WTC11 (cell line): ENCODE data around the gene ARHGEF17. TPM values are rescaled to one million over a fixed set of nuclear protein-coding genes. Genes with fewer than 3 reads are reported as not detected.
A peak's percentile ranks its signal among the peaks of the same experiment; 100 is the strongest.

Source experiments
- ATAC-seq: fragments of 200-7000 bp; cut with Tn5 transposase; 2 replicates; pipeline ENCODE4 v1.10.0; 2021; ENCODE audit warnings: mild to moderate bottlenecking, moderate library complexity
- CTCF ChIA-PET: fragments of 300-600 bp; sonication (Branson Sonifier 250); formaldehyde crosslinking; loops from one replicate; lab custom pipeline; 2021; ENCODE audit warnings: antibody characterized with exemption; lab: Charles Lee
- POLR2A ChIA-PET: fragments of 350-600 bp; sonication (Branson Sonifier 250); formaldehyde crosslinking; loops from one replicate; lab custom pipeline; 2021; ENCODE audit warnings: antibody characterized with exemption; lab: Charles Lee
- DNase-seq: peaks from one replicate; pipeline ENCODE4 v3.0.0; 2021; ENCODE audit warnings: low spot score
- H3K27ac Mint-ChIP-seq: 2 replicates; pipeline ENCODE4 v1.8.0; 2021; ENCODE audit warnings: mixed read lengths
- H3K27me3 Mint-ChIP-seq: 2 replicates; pipeline ENCODE4 v1.8.0; 2021; ENCODE audit warnings: low read depth, mild to moderate bottlenecking, moderate library complexity, mixed read lengths
- H3K36me3 Mint-ChIP-seq: 2 replicates; pipeline ENCODE4 v1.8.0; 2021; ENCODE audit warnings: mixed read lengths
- H3K4me1 Mint-ChIP-seq: 2 replicates; pipeline ENCODE4 v1.8.0; 2022; ENCODE audit warnings: mixed read lengths
- H3K4me3 Mint-ChIP-seq: 2 replicates; pipeline ENCODE4 v1.8.0; 2021; ENCODE audit warnings: mild to moderate bottlenecking, moderate library complexity, mixed read lengths
- H3K9me3 Mint-ChIP-seq: 2 replicates; pipeline ENCODE4 v1.8.0; 2021; ENCODE audit warnings: mixed read lengths
- ATF3 ChIP-seq: sonication (generic); formaldehyde crosslinking; conservative IDR thresholded peaks from 2 replicates; pipeline ENCODE4 v1.8.1; 2022; ENCODE audit warnings: mild to moderate bottlenecking, missing genetic modification reagents
- CBFB ChIP-seq: sonication (generic); formaldehyde crosslinking; IDR thresholded peaks from 2 replicates; pipeline ENCODE4 v1.8.1; 2022; ENCODE audit warnings: mild to moderate bottlenecking, low read depth, missing genetic modification reagents
- ELF4 ChIP-seq: sonication (generic); formaldehyde crosslinking; IDR thresholded peaks from 2 replicates; pipeline ENCODE4 v1.8.1; 2022; ENCODE audit warnings: low read depth, mild to moderate bottlenecking, moderate library complexity, missing genetic modification reagents
- EMX1 ChIP-seq: fragments of 250-450 bp; sonication (Bioruptor Pico); IDR thresholded peaks from 2 replicates; pipeline ENCODE4 v1.8.0; 2021; ENCODE audit warnings: mild to moderate bottlenecking
- ESRRA ChIP-seq: sonication (generic); formaldehyde crosslinking; IDR thresholded peaks from 2 replicates; pipeline ENCODE4 v1.8.1; 2022; ENCODE audit warnings: mild to moderate bottlenecking, missing genetic modification reagents, borderline replicate concordance
- FOXK1 ChIP-seq: sonication (generic); formaldehyde crosslinking; IDR thresholded peaks from 2 replicates; pipeline ENCODE4 v1.8.0; 2022; ENCODE audit warnings: mild to moderate bottlenecking, moderate library complexity, missing genetic modification reagents
- GRHL2 ChIP-seq: fragments of 250-450 bp; sonication (Bioruptor Pico); IDR thresholded peaks from 2 replicates; pipeline ENCODE4 v1.8.0; 2022; ENCODE audit warnings: mild to moderate bottlenecking, moderate library complexity; ENCODE audit not compliant: insufficient replicate concordance, severe bottlenecking
- MYBL2 ChIP-seq: sonication (generic); formaldehyde crosslinking; IDR thresholded peaks from 2 replicates; pipeline ENCODE4 v1.8.1; 2023; ENCODE audit warnings: mild to moderate bottlenecking, moderate library complexity, missing genetic modification reagents
- NFE2L1 ChIP-seq: sonication (generic); formaldehyde crosslinking; IDR thresholded peaks from 2 replicates; pipeline ENCODE4 v1.8.1; 2023; ENCODE audit warnings: missing genetic modification reagents
- SP1 ChIP-seq: sonication (generic); formaldehyde crosslinking; conservative IDR thresholded peaks from 2 replicates; pipeline ENCODE4 v1.8.1; 2022; ENCODE audit warnings: missing genetic modification reagents
- ZBTB21 ChIP-seq: sonication (generic); formaldehyde crosslinking; IDR thresholded peaks from 2 replicates; pipeline ENCODE4 v1.8.1; 2023; ENCODE audit warnings: mild to moderate bottlenecking, missing genetic modification reagents, borderline replicate concordance
- ZNF263 ChIP-seq: sonication (generic); formaldehyde crosslinking; IDR thresholded peaks from 2 replicates; pipeline ENCODE4 v1.8.1; 2022; ENCODE audit warnings: low read depth, mild to moderate bottlenecking, moderate library complexity, missing genetic modification reagents
- ZNF317 ChIP-seq: sonication (generic); formaldehyde crosslinking; IDR thresholded peaks from 2 replicates; pipeline ENCODE4 v1.8.1; 2023; ENCODE audit warnings: low read depth, mild to moderate bottlenecking, moderate library complexity, missing genetic modification reagents, borderline replicate concordance
- total RNA-seq: library from RNA; stranded (reverse); gene quantifications from 3 replicates; pipeline ENCODE4 v1.2.3, GENCODE V29; 2021
- TF ChIP-seq, protein P1 (sequence below): fragments of 250-450 bp; sonication (Bioruptor Pico); IDR thresholded peaks from 2 replicates; pipeline ENCODE4 v1.8.0; 2021; ENCODE audit warnings: mild to moderate bottlenecking
- TF ChIP-seq, protein P2 (sequence below): sonication (generic); formaldehyde crosslinking; IDR thresholded peaks from 2 replicates; pipeline ENCODE4 v1.8.1; 2023; ENCODE audit warnings: mild to moderate bottlenecking, missing genetic modification reagents, moderate library complexity
- TF ChIP-seq, protein P3 (sequence below): fragments of 250-450 bp; sonication (Bioruptor Pico); IDR thresholded peaks from 2 replicates; pipeline ENCODE4 v1.9.0; 2021; ENCODE audit warnings: moderate library complexity, mild to moderate bottlenecking, inconsistent platforms, borderline replicate concordance
- TF ChIP-seq, protein P4 (sequence below): sonication (generic); formaldehyde crosslinking; IDR thresholded peaks from 2 replicates; pipeline ENCODE4 v1.8.1; 2022; ENCODE audit warnings: mild to moderate bottlenecking, missing genetic modification reagents, moderate library complexity, borderline replicate concordance
- TF ChIP-seq, protein P5 (sequence below): sonication (generic); formaldehyde crosslinking; IDR thresholded peaks from 2 replicates; pipeline ENCODE4 v1.8.0; 2022; ENCODE audit warnings: mild to moderate bottlenecking, missing genetic modification reagents
- TF ChIP-seq, protein P6 (sequence below): sonication (generic); formaldehyde crosslinking; IDR thresholded peaks from 2 replicates; pipeline ENCODE4 v1.8.1; 2023; ENCODE audit warnings: mild to moderate bottlenecking, missing genetic modification reagents, moderate library complexity
- TF ChIP-seq, protein P7 (sequence below): sonication (generic); formaldehyde crosslinking; IDR thresholded peaks from 2 replicates; pipeline ENCODE4 v1.8.0; 2023; ENCODE audit warnings: missing genetic modification reagents

Gene ARHGEF17
- total RNA-seq, 1 experiment from 2014 or later = 18.2 TPM

GRCh38 chr11:73397468-73398131, 89.5 kb downstream of the ARHGEF17 start:
- Mint-ChIP-seq H3K4me3 (no peak overlapping the region), H3K27me3 (no peaks in the 10 kb centered on the region), H3K9me3 (no peaks in the 10 kb centered on the region), H3K4me1 (peaks cover under 1% of the 10 kb centered on the region; the same call in 1 of the 2 replicates), H3K36me3 (no peaks in the 10 kb centered on the region), H3K27ac (no peak overlapping the region)
- ChIA-PET CTCF (interaction anchor here (1.3 to 6.8 kb wide), 5 partner anchors 47 to 263 kb away, joined by 4 to 54 read pairs (median 11); no protein-coding TSS in a partner anchor), POLR2A (no interaction called here)
- ATAC-seq (no peak), DNase-seq (no peak)
- TF ChIP-seq, protein P1, sequence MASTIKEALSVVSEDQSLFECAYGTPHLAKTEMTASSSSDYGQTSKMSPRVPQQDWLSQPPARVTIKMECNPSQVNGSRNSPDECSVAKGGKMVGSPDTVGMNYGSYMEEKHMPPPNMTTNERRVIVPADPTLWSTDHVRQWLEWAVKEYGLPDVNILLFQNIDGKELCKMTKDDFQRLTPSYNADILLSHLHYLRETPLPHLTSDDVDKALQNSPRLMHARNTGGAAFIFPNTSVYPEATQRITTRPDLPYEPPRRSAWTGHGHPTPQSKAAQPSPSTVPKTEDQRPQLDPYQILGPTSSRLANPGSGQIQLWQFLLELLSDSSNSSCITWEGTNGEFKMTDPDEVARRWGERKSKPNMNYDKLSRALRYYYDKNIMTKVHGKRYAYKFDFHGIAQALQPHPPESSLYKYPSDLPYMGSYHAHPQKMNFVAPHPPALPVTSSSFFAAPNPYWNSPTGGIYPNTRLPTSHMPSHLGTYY (CRISPR knock-in tag) = no peak
- TF ChIP-seq GRHL2 (CRISPR knock-in tag) (no peak), SP1 (CRISPR knock-in tag) (no peak), FOXK1 (no peak), NFE2L1 (no peak), ELF4 (CRISPR knock-in tag) (no peak)

GRCh38 chr11:73398132-73398526, 90.1 kb downstream of the ARHGEF17 start:
- Mint-ChIP-seq H3K9me3 (no peaks in the 10 kb centered on the region), H3K36me3 (no peaks in the 10 kb centered on the region), H3K4me1 (peaks cover 6% of the 10 kb centered on the region), H3K27ac (no peak overlapping the region), H3K27me3 (no peaks in the 10 kb centered on the region), H3K4me3 (no peak overlapping the region)
- ChIA-PET CTCF (interaction anchor here (2.0 to 6.8 kb wide), 3 partner anchors 47 to 263 kb away, joined by 10 to 54 read pairs (median 13); no protein-coding TSS in a partner anchor), POLR2A (no interaction called here)
- no peak for ATAC-seq
- TF ChIP-seq EMX1 (CRISPR knock-in tag) (no peak), ZBTB21 (CRISPR knock-in tag) (no peak), ZNF317 (CRISPR knock-in tag) (peak; percentile 66; the same call in 1 of the 2 replicates)
- TF ChIP-seq, protein P2, sequence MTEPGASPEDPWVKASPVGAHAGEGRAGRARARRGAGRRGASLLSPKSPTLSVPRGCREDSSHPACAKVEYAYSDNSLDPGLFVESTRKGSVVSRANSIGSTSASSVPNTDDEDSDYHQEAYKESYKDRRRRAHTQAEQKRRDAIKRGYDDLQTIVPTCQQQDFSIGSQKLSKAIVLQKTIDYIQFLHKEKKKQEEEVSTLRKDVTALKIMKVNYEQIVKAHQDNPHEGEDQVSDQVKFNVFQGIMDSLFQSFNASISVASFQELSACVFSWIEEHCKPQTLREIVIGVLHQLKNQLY (CRISPR knock-in tag) = no peak
- no peak for DNase-seq

DNA sequence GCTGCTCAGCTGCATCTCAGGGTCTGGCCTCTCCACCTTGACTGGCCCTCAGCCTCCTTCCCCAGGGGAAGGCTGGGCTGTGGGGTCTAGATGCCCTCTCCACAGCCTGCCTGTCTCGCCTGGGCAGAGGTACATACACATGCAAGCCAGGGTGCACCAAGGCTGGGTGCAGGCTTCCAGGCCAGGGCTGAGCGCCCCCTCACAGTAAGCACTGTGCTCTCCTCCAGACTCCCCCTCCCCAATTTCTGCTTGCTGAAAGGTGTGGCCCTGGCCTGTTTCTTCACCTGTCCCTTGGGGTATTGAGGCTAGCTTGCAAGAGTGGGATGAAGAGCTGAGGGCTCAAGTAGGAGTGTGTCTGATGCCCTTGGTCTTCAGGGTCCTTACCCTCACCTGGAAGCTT, 90.6 kb downstream of the ARHGEF17 start:
- Mint-ChIP-seq H3K4me1 (peaks cover 6% of the 10 kb centered on the region), H3K4me3 (no peak overlapping the region), H3K27ac (no peak overlapping the region), H3K9me3 (no peaks in the 10 kb centered on the region), H3K27me3 (no peaks in the 10 kb centered on the region), H3K36me3 (no peaks in the 10 kb centered on the region)
- DNase-seq (no peak), ATAC-seq (no peak)
- ChIA-PET CTCF (interaction anchor here (0.5 to 6.8 kb wide), 10 partner anchors 26 to 1258 kb away, joined by 3 to 54 read pairs (median 5); no protein-coding TSS in a partner anchor), POLR2A (no interaction called here)
- TF ChIP-seq ATF3 (CRISPR knock-in tag) (no peak), CBFB (CRISPR knock-in tag) (no peak), ESRRA (CRISPR knock-in tag) (no peak), ZNF263 (CRISPR knock-in tag) (no peak), MYBL2 (CRISPR knock-in tag) (no peak)
- TF ChIP-seq, protein P2 (CRISPR knock-in tag) = no peak
- TF ChIP-seq, protein P3, sequence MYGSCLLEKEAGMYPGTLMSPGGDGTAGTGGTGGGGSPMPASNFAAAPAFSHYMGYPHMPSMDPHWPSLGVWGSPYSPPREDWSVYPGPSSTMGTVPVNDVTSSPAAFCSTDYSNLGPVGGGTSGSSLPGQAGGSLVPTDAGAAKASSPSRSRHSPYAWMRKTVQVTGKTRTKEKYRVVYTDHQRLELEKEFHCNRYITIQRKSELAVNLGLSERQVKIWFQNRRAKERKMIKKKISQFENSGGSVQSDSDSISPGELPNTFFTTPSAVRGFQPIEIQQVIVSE (CRISPR knock-in tag) = no peak
- TF ChIP-seq, protein P4, sequence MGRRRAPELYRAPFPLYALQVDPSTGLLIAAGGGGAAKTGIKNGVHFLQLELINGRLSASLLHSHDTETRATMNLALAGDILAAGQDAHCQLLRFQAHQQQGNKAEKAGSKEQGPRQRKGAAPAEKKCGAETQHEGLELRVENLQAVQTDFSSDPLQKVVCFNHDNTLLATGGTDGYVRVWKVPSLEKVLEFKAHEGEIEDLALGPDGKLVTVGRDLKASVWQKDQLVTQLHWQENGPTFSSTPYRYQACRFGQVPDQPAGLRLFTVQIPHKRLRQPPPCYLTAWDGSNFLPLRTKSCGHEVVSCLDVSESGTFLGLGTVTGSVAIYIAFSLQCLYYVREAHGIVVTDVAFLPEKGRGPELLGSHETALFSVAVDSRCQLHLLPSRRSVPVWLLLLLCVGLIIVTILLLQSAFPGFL (CRISPR knock-in tag) = no peak
- TF ChIP-seq, protein P5, sequence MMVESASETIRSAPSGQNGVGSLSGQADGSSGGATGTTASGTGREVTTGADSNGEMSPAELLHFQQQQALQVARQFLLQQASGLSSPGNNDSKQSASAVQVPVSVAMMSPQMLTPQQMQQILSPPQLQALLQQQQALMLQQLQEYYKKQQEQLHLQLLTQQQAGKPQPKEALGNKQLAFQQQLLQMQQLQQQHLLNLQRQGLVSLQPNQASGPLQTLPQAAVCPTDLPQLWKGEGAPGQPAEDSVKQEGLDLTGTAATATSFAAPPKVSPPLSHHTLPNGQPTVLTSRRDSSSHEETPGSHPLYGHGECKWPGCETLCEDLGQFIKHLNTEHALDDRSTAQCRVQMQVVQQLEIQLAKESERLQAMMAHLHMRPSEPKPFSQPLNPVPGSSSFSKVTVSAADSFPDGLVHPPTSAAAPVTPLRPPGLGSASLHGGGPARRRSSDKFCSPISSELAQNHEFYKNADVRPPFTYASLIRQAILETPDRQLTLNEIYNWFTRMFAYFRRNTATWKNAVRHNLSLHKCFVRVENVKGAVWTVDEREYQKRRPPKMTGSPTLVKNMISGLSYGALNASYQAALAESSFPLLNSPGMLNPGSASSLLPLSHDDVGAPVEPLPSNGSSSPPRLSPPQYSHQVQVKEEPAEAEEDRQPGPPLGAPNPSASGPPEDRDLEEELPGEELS (CRISPR knock-in tag) = no peak
- TF ChIP-seq, protein P6, sequence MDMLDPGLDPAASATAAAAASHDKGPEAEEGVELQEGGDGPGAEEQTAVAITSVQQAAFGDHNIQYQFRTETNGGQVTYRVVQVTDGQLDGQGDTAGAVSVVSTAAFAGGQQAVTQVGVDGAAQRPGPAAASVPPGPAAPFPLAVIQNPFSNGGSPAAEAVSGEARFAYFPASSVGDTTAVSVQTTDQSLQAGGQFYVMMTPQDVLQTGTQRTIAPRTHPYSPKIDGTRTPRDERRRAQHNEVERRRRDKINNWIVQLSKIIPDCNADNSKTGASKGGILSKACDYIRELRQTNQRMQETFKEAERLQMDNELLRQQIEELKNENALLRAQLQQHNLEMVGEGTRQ = no peak
- TF ChIP-seq, protein P7, sequence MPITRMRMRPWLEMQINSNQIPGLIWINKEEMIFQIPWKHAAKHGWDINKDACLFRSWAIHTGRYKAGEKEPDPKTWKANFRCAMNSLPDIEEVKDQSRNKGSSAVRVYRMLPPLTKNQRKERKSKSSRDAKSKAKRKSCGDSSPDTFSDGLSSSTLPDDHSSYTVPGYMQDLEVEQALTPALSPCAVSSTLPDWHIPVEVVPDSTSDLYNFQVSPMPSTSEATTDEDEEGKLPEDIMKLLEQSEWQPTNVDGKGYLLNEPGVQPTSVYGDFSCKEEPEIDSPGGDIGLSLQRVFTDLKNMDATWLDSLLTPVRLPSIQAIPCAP = no peak
